HG02970 (cell line): ENCODE measurements around the gene BABAM2.
"Not testable (repeated sequence)": the region's sequence is repeated elsewhere in the genome, so short reads cannot be mapped to it uniquely, and the experiment has no call there.

Experiments used
- ATAC-seq: cut with Tn5 transposase; IDR thresholded peaks from one replicate; pipeline ENCODE4 v1.9.1; 2021; ENCODE audit warnings: mild to moderate bottlenecking, moderate library complexity, moderate number of reproducible peaks; ENCODE audit not compliant: unreplicated experiment, low FRiP score

Gene BABAM2

GRCh38 chr2:28360058-28360717, 469.7 kb downstream of the BABAM2 start:
- no peak for ATAC-seq

- no peak for ATAC-seq
Measured at GRCh38 chr2:28360718-28361293, 470.3 kb downstream of the BABAM2 start.

GRCh38 chr2:28361991-28362710, 471.6 kb downstream of the BABAM2 start:
- no peak for ATAC-seq

- ATAC-seq, result no peak
Measured at GRCh38 chr2:28362991-28363521, 472.5 kb downstream of the BABAM2 start.

GRCh38 chr2:28363686-28364280, 473.3 kb downstream of the BABAM2 start:
- ATAC-seq, result no peak

- no peak for ATAC-seq
Measured at GRCh38 chr2:28364610-28365009, 474.1 kb downstream of the BABAM2 start.

- ATAC-seq, result no peak
Measured at GRCh38 chr2:28365158-28365557, 474.6 kb downstream of the BABAM2 start.

GRCh38 chr2:28366149-28366495, 475.6 kb downstream of the BABAM2 start:
- no peak for ATAC-seq

- no peak for ATAC-seq
Measured at GRCh38 chr2:28366496-28367282, 476.2 kb downstream of the BABAM2 start.

GRCh38 chr2:28367667-28368356, 477.3 kb downstream of the BABAM2 start:
- ATAC-seq, result no peak

GRCh38 chr2:28368357-28368798, 477.8 kb downstream of the BABAM2 start:
- no peak for ATAC-seq

- no peak for ATAC-seq
Measured at GRCh38 chr2:28369358-28369757, 478.8 kb downstream of the BABAM2 start.

GRCh38 chr2:28370354-28370753, 479.8 kb downstream of the BABAM2 start:
- no peak for ATAC-seq

GRCh38 chr2:28371728-28372127, 481.2 kb downstream of the BABAM2 start:
- not testable (repeated sequence) for ATAC-seq

- ATAC-seq, result no peak
Measured at GRCh38 chr2:28373854-28374253, 483.3 kb downstream of the BABAM2 start.

- no peak for ATAC-seq
Measured at GRCh38 chr2:28374331-28374730, 483.8 kb downstream of the BABAM2 start.

- no peak for ATAC-seq
Measured at GRCh38 chr2:28375236-28375635, 484.7 kb downstream of the BABAM2 start.

GRCh38 chr2:28375742-28376631, 485.5 kb downstream of the BABAM2 start:
- no peak for ATAC-seq
